HG02840 (cell line): Measurements from ENCODE around the gene SLCO3A1.

Experiments
- ATAC-seq: cut with Tn5 transposase; IDR thresholded peaks from one replicate; pipeline ENCODE4 v1.9.1; 2021; ENCODE audit warnings: mild to moderate bottlenecking, moderate library complexity, moderate number of reproducible peaks; ENCODE audit not compliant: unreplicated experiment, low FRiP score

Gene SLCO3A1

DNA sequence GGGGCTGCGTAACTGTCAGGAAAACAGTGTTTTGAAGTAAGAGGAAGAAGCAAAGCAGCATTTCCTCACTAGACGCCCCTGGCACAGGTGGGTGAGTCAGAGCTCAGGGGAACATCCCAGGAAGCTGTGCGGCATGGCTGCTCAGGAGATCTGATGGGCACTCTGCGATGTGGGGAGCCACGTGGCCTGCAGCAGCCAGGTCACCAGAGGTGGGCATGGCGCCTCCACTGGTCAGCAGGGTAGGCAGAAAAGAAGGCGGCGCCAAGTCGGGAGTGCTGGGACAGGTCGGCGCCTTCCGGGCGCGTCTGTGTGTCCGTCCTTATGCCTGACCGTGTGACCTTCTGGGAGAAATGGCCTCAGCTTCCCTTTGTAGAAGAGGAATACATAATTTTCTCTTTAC lies 290.3 kb downstream of the SLCO3A1 start:
- no peak for ATAC-seq

DNA sequence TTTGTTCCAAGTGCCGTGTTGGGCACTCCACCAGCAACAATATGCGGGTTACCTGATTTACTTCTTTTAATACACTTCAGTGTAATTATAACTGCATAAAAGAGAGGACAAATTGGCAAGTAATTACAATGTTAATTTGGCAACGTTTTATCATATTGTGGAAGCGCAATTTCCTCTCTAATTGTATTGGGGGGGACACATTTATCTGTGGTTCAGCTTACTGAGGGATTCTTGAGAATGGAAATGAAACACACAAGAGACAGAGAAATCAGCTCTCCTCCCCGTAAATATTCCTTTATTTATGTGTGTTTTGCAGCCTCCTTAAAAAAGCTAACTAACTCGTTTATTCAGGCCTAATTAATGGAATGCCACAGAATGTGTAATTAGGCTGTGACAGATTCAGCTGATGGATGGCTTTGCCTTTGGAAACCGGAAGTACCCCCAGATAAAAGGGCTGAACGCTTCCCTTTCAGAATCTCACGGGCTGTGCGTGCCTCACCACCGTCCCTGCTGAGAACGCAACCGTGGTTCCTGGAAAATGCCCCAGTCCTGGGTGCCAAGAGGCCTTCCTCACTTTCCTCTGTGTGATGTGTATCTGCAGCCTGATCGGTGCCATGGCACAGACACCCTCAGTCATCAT lies 293.1 kb downstream of the SLCO3A1 start:
- ATAC-seq = no peak

DNA sequence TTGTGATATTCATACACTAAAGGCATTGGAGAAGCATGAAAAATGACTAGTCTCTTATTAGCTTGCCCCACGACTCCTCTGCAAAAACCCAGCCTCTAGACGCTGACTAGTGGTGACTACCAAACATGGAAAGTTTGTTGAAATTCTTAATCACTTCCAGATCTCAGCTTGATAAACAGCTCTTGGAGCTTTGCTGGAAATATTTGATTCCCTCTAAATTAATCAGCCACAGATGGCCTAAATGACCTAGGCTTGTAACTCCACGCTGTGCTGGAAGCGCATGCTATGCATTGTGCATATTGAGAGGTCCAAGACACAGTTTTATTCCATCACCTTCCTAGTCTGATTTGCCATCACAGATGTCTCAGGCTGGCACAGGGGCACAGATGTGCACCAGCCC lies 295.5 kb downstream of the SLCO3A1 start:
- no peak for ATAC-seq

DNA sequence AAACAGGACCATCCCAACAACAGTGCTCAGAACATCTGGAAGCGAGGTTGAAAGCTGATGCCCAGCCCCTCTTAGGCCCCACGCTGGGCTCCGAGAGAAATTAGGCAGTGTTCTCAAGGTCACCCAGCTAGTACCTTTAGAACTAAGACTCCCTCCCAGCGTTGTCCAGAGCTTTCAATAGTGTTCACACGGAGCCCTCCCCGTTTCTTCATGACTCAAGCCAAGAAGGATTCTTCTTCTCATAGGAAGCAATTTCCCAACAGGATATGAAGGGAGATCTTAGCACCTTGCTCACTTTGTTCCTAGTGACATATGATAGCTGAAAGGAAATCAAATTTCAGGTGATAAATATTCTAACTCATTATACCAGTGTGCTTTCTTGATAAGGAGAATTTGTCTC lies 296.0 kb downstream of the SLCO3A1 start:
- no peak for ATAC-seq

DNA sequence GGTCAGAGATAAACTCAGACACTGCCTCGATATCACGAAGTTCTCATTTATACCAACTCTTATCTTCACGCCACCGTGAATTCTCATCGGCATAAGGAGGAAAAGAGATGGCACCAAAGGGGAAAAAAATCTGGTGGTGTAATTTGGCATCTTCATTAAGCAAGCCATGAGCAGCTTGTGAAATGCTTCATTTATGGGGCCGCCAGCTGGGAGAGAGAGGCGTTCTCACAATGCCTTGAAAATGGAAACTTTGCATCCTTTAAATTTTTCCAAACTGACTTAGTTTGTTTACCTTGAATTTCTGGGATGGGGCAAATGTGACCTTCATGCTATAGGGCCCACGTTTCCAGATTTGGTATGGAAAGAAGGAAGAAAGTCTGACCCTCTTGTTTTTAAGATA lies 297.7 kb downstream of the SLCO3A1 start:
- ATAC-seq = no peak

DNA sequence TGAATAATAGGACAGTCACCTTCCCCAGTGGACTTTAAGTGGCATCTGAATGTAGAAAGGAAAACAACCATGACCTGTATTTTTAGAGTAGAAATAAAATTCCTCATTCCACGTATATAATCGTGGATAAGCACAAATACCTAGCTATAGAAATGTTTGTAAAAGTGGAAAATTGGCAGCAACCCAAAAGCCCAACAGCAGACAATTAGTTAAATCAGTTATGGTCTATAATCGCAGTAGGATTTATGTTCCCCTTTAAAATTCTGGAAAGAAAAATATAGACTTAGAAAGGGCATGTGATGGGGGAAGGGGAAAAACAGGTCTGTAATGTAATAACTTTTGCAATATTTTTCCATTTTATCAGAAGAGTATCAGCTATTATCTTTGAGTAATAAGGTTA lies 298.2 kb downstream of the SLCO3A1 start:
- no peak for ATAC-seq

DNA sequence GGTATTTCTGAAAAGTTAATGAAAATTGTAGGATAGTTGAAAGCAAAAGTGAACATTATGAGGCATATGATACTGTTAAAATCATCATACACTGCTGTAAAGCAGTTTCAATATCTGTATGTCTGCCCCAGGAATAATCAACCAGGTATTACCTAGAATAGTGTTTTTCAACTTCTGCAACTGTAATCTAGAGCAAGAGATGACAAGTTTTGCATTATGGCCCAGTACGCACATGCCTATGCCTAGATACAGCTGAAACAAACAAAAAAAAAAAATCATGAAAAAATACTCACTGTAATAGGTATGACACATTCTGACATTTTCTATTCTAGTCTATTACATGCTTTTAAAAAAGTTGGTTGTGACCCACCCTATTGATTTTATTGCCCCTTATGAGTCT lies 299.5 kb downstream of the SLCO3A1 start:
- ATAC-seq = no peak

DNA sequence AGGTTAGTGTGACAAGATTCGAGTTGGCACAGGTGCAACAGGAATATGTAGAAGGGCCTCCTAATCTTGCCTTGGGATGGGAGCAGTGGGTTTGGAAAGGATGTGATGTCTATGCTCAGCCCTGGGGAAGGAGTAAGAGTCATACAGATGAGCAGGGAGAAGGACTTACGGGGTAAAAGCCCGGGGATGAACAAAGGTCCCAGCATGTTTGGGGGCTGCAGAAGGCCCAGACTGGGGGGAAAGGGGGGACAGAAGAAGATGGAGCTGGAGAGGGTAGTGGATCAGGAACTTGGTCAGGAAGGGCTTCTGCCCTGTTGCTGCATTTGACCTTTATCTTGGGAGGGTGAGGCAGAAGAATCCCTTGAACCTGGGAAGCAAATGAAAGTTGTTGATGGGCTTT lies 300.1 kb downstream of the SLCO3A1 start:
- ATAC-seq = no peak

DNA sequence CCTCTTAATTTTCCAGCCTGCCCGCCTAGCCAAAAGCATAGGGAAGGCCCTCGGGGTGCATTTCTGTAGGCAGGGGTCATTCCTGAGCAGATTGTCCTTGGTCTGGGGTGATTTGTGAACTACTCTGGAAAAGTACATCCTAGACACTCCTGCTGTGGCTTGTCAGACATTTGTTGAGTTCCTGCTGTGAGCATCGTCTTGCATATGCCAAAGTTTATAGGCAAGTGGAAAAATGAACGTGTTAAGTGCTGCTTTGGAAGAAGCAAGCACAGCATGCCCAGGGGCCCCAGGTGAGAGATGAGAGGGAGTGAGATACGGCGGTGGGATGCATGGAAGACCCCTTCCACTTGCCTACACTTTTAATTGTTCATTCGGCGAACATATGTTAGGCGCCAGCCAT lies 302.4 kb downstream of the SLCO3A1 start:
- ATAC-seq = no peak

DNA sequence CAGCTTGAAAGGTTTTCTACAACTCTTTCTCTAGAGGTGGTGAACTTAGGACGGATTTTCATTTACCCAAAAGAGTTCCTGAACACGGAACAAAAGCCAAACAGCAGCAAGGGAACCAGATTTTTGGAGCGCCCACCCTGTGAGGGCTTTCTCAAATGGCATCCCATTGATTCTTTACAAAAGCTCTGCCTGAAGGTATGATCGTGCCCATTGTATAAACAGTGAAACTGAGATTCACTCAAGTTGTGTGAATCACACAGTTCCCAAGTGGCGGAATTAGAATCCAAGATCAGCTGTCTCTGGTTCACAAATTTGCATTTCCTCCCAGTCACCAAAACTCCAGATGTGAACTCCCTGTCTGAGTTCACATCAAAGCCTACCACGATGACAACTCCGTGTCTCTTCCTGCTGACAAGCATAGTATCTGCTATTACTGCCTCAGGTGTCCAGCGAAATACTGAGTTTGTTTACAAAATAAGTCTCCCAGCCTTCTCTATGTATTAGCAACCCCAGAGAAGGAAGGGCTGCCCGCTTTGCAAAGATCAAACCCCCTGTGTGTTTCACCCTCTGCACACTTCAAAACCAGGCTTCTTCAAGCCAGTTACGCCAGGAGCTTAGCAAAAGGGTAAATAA lies 304.3 kb downstream of the SLCO3A1 start:
- ATAC-seq = no peak

DNA sequence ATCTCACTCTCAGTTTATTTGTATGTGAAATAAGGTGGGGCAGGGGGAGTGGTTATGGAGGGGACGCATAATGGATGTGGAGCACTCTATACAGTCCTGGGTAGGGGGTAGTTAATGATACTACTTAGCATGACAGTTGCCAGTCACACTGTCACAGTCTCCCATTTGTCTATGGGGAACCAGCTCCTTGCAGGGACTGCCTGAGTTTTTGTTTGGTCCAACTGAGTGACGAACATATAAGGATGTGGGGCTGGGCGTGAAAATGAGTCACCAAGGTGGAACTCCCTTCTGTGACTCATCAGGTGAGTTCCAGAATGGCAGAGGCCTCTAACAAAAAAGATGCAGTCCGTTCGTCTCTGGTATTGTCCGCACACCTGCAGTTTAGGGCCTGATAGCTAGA lies 304.9 kb downstream of the SLCO3A1 start:
- ATAC-seq = peak; percentile 39

DNA sequence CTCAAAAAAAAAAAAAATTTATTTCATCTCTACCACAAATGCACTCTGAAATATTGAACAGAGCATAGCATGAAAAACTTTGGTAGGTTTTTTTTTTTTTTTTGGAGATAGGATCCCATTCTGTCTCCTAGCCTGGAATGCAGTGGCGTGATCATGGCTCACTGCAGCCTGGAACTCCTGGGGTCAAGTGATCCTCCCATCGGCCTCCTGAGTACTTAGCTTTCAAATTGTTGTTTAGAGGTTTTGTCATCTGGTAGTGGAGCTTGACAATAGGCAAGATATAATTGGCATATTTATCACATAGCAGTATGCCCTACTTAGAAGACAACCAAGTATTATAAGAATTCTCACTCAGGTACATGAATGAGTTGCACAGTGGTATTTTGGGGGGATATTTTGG lies 306.0 kb downstream of the SLCO3A1 start:
- no peak for ATAC-seq

DNA sequence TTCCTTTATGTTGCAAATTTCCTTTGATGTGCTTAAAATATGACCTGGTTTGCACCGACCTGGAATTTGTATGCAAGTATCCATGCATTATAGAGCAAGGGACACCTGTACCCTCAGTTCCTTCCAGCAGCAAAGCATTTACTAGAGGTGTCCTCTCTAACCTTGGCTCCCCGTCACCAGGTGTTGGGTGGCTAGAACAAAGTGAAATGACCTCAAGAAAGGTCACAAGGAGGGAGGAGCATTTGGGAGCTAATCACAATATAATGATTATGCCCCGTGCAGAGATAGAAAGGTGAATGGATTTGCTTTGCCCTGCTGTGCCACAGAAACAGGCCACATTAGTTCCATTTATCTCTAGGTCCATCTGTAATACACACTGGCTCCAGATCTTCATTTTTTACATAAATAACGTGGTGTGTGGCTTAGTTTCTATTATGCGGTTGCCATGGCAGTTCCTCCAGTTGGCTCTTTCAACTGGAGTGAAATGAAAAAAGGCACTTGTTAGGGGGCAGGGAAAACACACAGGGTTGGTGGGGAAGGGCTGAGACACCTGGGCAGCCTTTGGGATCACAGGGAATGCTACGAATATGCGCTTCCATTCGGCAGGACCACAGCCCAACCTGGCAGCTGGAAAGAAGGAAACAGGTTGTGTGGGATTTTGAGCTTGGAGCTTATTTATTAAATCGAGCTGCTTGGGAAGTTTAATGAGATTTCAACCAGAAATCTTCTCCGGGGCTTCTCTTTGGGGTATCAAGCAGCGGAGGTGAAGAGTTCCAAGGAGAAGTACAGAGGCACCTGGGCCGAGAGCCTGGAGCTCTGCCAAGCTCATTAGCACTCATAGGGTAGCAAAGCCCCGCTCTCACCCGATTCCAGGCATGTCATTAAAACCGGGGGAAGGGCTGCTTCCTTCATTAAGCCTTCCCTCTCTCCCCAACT lies 306.7 kb downstream of the SLCO3A1 start:
- no peak for ATAC-seq

DNA sequence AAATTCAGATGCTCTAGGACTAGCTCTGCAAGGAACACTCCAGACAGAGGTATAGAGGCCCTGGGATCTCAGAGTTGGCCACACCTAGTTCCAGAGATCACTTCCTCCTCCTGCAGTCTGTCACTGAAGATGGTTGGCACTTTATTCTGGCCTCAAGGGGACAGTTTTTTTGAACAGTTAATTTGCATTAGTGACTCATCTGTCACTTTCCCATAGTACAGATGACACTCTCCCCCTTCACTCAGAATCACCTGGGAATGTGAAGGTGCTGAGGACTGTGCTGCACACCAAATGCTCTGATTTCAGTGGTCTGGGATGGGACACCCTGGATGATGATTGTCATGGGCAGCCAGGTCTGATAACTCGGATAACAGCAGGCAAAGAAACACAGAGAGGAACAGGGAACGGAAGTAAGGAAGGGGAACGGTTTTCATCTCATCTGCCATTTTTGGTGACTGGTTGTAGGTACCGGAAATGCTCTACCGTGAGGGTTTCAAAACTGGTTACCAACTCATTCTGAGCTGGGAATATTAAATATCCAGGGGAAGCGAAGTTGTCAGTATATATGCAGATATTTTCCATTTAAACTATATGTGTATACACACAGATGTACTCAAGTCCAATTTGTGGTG lies 307.6 kb downstream of the SLCO3A1 start:
- peak; percentile 92 for ATAC-seq

DNA sequence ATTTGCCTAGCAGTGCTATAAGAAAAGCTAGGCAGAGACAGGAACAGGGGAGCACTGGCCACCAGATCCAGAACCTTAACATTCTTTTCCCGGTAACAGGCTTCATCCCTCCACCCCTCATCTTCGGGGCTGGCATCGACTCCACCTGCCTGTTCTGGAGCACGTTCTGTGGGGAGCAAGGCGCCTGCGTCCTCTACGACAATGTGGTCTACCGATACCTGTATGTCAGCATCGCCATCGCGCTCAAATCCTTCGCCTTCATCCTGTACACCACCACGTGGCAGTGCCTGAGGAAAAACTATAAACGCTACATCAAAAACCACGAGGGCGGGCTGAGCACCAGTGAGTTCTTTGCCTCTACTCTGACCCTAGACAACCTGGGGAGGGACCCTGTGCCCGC lies 309.1 kb downstream of the SLCO3A1 start:
- ATAC-seq = no peak

DNA sequence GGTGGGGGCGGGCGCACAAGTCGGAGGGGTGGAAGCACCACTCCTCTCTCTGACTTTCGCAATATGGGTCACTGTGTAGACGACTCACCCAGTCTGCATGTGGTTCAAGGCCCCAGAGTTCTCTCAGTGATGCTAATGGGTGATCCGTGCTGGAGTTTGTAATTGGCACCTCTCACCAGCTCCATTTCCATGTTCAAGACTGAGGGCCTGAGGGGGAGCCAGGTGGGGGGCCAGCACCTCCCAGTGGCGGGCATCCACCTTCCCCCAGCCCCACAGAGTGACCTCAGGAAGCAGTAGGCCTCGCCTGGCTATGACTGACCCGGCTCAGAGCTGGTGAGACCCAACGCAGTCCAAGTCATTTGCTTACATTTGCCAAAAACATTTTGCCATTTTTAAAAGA lies 310.1 kb downstream of the SLCO3A1 start:
- no peak for ATAC-seq

DNA sequence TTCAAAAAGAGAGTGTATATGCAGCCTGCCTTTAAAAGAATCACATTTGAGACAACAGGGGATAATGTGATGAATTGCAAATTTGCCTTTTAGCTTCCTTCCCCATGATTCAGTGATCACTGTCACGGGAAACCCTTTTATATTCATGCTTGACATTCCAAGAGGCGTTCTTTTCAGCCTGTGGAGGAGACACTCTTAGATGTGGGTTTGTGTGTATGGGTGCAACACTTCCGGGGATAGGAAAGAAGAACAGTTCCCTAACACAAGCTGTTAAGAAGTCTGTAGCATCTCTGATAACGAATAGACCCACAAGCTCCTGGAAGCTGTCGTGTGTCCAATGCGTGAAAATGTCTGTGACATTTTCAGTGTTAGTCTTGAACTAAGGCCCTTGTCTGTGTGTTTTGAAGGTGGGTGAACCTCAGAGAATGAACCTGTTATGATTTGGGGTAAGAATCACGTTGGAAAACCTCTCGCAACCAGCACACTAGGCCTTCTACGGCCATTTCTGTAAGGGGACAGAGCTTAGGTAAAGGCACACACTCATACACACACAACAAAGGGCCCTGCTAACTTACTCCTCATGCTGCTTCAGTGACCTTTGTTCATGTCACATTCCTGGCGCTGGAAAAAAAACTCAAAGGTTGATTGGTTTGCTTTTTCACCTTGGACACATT lies 311.0 kb downstream of the SLCO3A1 start:
- ATAC-seq = no peak

DNA sequence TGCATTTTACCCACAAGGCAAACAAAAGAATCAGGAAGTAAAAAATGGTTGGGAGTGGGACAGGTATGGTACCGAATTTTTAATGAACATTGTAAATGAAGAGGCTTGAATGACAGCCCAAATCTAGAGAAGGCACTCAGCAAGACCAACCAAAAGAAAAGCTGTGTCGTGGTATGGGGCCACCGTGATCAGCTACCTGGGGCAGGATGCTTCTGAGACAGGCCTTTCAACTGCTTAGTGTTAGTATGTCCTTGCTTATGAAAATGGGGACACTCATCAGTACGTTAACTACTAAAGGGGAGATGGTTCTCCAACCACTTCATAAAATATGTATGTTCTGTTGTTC lies 311.5 kb downstream of the SLCO3A1 start:
- no peak for ATAC-seq

DNA sequence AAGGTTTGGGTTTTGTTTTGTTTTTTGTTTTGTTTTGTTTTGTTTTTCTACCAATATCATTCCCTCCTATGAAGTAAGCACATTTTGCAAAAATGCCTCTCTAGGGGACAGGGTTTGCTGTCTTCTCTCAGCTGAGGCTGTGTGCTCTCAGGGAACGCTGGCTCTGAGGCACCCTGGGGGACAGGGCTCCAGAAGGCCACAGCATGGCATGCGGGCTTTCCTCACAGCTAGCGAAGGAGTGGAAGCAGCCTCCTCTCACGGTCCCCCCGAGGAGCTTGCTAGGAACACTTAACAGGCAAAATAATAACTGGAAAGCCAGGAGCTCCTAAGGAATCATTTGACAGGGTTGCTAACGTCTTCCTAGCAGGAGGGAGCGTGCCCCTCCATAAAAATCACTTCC lies 312.5 kb downstream of the SLCO3A1 start:
- no peak for ATAC-seq

DNA sequence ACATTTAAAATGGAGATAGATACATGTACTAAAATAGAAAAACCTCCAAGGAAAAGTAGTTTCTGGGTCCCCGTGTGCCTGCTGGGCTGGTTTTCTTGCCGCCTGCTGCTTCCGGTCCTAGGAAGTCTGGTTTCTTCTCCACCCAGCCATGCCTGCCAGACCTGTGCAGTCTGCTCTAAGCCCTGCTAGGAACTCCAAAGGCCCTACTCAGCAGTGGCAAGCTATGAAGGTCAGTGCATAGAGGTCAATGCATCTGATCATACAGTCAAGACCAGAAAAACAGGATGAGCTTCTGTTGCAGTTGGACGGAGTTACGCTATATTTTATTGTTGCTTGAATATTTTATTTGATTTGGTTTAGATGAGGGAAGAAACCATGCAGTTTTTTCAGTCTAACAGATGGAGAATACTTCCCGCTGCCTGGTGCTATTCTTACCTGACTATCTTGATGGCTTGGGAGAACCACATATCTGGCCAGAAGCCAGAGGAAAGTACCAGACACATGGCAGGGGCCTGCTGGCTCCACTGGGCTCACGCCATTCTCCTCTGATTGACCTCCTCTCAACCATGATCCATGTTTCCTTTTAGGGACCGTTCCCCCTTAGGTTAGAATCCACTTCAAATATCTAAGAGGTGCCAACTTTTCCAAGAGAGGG lies 313.4 kb downstream of the SLCO3A1 start:
- no peak for ATAC-seq
